ENCODE measurements around the gene GRIA2. TPM values are rescaled to one million over a fixed set of nuclear protein-coding genes. Genes with fewer than 3 reads are reported as not detected.

GRIA2 gene
- total RNA-seq, 1 donor from 2014 or later: 0.07 TPM

GRCh38 chr4:157372154-157372553, 151.6 kb downstream of the GRIA2 start:
- no peak for DNase-seq (ENCODE audit: low read depth, low spot score)

GRCh38 chr4:157372567-157372966, 152.0 kb downstream of the GRIA2 start:
- no peak for DNase-seq (ENCODE audit: low read depth, low spot score)

DNA sequence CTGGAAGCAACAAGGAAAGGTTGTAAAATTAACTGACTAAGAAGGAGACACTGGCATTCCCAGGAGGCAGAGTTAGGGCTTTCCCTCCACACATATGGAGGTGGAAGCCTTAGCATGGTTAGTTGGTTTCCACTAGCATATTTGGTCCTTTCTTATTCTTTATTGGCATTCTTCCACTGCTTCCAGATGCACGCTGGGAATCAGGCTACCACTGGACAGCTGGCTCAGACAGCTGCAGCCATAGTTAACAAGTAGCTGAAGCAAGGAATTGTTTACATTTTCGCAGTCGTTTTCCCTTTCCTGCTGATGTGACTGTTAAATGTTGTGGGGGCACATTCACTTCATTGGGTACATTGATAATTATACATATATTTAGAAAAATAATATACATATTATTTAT, 169.2 kb downstream of the GRIA2 start:
- no peak for DNase-seq (ENCODE audit: low read depth, low spot score)

GRCh38 chr4:157405070-157405469, 184.5 kb downstream of the GRIA2 start:
- DNase-seq (ENCODE audit: low read depth, low spot score): no peak

Other genes with a start within 250 kb of the GRIA2 start
- gene PDGFC, start 248.9 kb upstream of the GRIA2 start, total RNA-seq: 9.8 and 11.7 TPM in 2 replicates
- 4.3 and 4.8 TPM in 2 replicates for gene GLRB, start 144.6 kb upstream of the GRIA2 start, total RNA-seq

Measured in pulmonary artery endothelial cell (primary cell).